Measurements from ENCODE around the gene PHKA2. TPM values are rescaled to one million over a fixed set of nuclear protein-coding genes. Genes with fewer than 3 reads are reported as not detected.
A peak's percentile ranks its signal among the peaks of the same experiment; 100 is the strongest.

The PHKA2 gene
- polyA plus RNA-seq (2011; rRNA removed) (12.3 and 13.1 TPM in 2 replicates), polyA minus RNA-seq (2011; rRNA and poly(A)+ RNA removed) (16.3 and 20.1 TPM in 2 replicates)

DNA sequence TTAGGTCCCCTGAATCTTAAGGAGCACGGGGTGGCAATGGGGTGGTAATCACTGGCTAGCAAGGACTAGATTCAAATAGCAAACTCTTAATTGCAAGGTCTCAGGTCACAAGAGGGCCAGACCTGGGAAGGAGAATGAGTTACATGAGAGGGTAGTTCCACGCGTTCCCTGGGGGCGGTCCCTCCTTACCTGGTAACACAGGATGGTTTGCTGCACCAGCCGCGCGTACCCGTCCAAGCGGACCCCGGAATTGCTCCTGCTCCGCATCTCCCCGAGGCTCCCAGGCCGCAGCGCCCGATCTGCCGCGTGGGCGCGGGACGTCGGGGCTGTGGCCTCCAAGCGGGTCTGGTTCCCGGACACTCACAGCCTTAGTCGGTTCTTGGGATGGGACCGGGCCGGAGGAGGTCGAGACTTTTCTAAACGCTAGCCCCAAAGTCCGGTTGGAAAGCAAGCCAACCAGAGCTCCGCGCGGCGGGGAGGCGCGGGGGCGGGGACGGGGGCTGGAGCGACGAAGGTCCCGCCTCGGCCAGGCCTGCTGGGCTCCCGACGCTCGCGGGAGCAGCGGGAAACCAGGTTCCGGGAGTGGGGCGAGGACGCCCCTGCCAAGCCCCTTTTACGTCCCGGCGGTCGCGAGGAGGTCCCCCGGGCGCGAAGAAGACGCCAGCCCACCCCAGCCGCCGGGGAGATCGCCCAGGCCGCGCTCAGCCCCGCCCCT is at the start of gene PHKA2:
PHKA2 (minus strand) TSS at position 449 of the 715 bp plus-strand sequence; CDS start at position 267, 182 bp downstream.
- peak within 1 kb of the TSS; percentile 68 for H3K4me3 ChIP-seq (ENCODE audit: low read depth, low read length)
- CTCF ChIA-PET, result interaction anchor here (0.9 kb wide), 1 partner anchor 34 kb away, joined by 3 read pairs; no protein-coding TSS in a partner anchor
- peak within 1 kb of the TSS; percentile 68 for H3K27ac ChIP-seq (ENCODE audit: low read depth, low read length)
- H3K9me3 ChIP-seq (ENCODE audit: control insufficient read depth, insufficient read depth, low read length), result no peaks in the 10 kb centered on the region
- H3K27me3 ChIP-seq (ENCODE audit: control insufficient read depth, insufficient read depth, low read length), result no peaks in the 10 kb centered on the region
- TF ChIP-seq, protein P1, sequence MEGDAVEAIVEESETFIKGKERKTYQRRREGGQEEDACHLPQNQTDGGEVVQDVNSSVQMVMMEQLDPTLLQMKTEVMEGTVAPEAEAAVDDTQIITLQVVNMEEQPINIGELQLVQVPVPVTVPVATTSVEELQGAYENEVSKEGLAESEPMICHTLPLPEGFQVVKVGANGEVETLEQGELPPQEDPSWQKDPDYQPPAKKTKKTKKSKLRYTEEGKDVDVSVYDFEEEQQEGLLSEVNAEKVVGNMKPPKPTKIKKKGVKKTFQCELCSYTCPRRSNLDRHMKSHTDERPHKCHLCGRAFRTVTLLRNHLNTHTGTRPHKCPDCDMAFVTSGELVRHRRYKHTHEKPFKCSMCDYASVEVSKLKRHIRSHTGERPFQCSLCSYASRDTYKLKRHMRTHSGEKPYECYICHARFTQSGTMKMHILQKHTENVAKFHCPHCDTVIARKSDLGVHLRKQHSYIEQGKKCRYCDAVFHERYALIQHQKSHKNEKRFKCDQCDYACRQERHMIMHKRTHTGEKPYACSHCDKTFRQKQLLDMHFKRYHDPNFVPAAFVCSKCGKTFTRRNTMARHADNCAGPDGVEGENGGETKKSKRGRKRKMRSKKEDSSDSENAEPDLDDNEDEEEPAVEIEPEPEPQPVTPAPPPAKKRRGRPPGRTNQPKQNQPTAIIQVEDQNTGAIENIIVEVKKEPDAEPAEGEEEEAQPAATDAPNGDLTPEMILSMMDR (IDR thresholded peaks at IDR 0.05; ENCODE audit: low read depth, low read length), result no peak
- DNase-seq (ENCODE audit: low read depth, low spot score), result no peak
- POLR2A ChIA-PET, result interaction anchor here (0.6 to 1.8 kb wide), 2 partner anchors 11 to 281 kb away, joined by 3 to 11 read pairs; no protein-coding TSS in a partner anchor

GRCh38 chrX:19030805-19031204 is 46.9 kb upstream of the PHKA2 start:
- Histone ChIP-seq H3K27ac (ENCODE audit: low read depth, low read length) (no peak overlapping the region), H3K4me3 (ENCODE audit: low read depth, low read length) (no peak overlapping the region), H3K9me3 (ENCODE audit: control insufficient read depth, insufficient read depth, low read length) (no peaks in the 10 kb centered on the region), H3K27me3 (ENCODE audit: control insufficient read depth, insufficient read depth, low read length) (no peaks in the 10 kb centered on the region)
- DNase-seq (ENCODE audit: low read depth, low spot score), result no peak
- TF ChIP-seq, protein P1 (IDR thresholded peaks at IDR 0.05; ENCODE audit: low read depth, low read length), result no peak
- ChIA-PET POLR2A (no interaction called here), CTCF (interaction anchor here (0.6 to 1.5 kb wide), 4 partner anchors 9 to 19 kb away, joined by 4 to 6 read pairs (median 4); no protein-coding TSS in a partner anchor)

GRCh38 chrX:19028560-19028959 is 44.6 kb upstream of the PHKA2 start:
- Histone ChIP-seq H3K9me3 (ENCODE audit: control insufficient read depth, insufficient read depth, low read length) (no peaks in the 10 kb centered on the region), H3K27me3 (ENCODE audit: control insufficient read depth, insufficient read depth, low read length) (no peaks in the 10 kb centered on the region), H3K27ac (ENCODE audit: low read depth, low read length) (no peak overlapping the region), H3K4me3 (ENCODE audit: low read depth, low read length) (no peak overlapping the region)
- TF ChIP-seq, protein P1 (IDR thresholded peaks at IDR 0.05; ENCODE audit: low read depth, low read length), result no peak
- ChIA-PET CTCF (interaction anchor here (0.6 to 2.8 kb wide), 2 partner anchors 11 to 112 kb away, joined by 4 to 10 read pairs; no protein-coding TSS in a partner anchor), POLR2A (no interaction called here)
- no peak for DNase-seq (ENCODE audit: low read depth, low spot score)

- no peak for DNase-seq (ENCODE audit: low read depth, low spot score)
- TF ChIP-seq, protein P1 (IDR thresholded peaks at IDR 0.05; ENCODE audit: low read depth, low read length), result no peak
- Histone ChIP-seq H3K4me3 (ENCODE audit: low read depth, low read length) (no peak overlapping the region), H3K27ac (ENCODE audit: low read depth, low read length) (no peak overlapping the region), H3K27me3 (ENCODE audit: control insufficient read depth, insufficient read depth, low read length) (no peaks in the 10 kb centered on the region), H3K9me3 (ENCODE audit: control insufficient read depth, insufficient read depth, low read length) (no peaks in the 10 kb centered on the region)
- ChIA-PET POLR2A (interaction anchor here (0.5 kb wide), 1 partner anchor 33 kb away, joined by 4 read pairs; no protein-coding TSS in a partner anchor), CTCF (interaction anchor here (1.4 kb wide), 1 partner anchor 309 kb away, joined by 3 read pairs; no protein-coding TSS in a partner anchor)
Measured at GRCh38 chrX:19024366-19024765, 40.5 kb upstream of the PHKA2 start.

DNA sequence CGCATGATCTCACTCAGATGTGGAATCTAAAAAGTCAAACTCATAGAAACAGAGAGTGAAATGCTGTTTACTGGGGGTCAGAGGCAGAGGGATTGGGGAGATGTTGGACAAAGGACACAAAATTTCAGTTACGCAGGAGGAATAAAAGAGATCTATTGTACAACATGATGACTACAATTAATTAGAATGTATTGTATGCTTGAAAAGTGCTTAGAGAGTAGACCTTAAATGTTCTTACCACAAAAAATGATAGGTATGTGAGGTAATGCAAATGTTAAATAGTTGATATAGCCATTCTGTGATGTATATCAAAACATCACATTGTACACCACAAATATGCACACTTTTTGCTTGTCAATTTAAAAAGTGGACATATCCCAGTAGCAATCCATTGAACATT is 36.1 kb upstream of the PHKA2 start:
- no peak overlapping the region for H3K4me3 ChIP-seq (ENCODE audit: low read depth, low read length)
- H3K9me3 ChIP-seq (ENCODE audit: control insufficient read depth, insufficient read depth, low read length), result no peaks in the 10 kb centered on the region
- H3K27ac ChIP-seq (ENCODE audit: low read depth, low read length), result no peak overlapping the region
- TF ChIP-seq, protein P1 (IDR thresholded peaks at IDR 0.05; ENCODE audit: low read depth, low read length), result no peak
- POLR2A ChIA-PET, result no interaction called here
- no peaks in the 10 kb centered on the region for H3K27me3 ChIP-seq (ENCODE audit: control insufficient read depth, insufficient read depth, low read length)
- CTCF ChIA-PET, result interaction anchor here (0.8 kb wide), 1 partner anchor 26 kb away, joined by 3 read pairs; no protein-coding TSS in a partner anchor
- no peak for DNase-seq (ENCODE audit: low read depth, low spot score)
